ENCODE data around the gene WDR33.

GRCh38 chr2:127655209-127656073, 155.5 kb downstream of the WDR33 start:
- TF ChIP-seq CTCF (IDR thresholded peaks at IDR 0.05; ENCODE audit: low read depth, low read length, missing input control): no peak
- TF ChIP-seq REST (IDR thresholded peaks at IDR 0.05): no peak
- TF ChIP-seq RAD21 (IDR thresholded peaks at IDR 0.05): no peak
- TF ChIP-seq SP1 (IDR thresholded peaks at IDR 0.05): no peak
- TF ChIP-seq TAF1 (conservative IDR thresholded peaks at IDR 0.05): no peak
- TF ChIP-seq JUND (IDR thresholded peaks at IDR 0.05): no peak
- no peak for TF ChIP-seq YY1 (IDR thresholded peaks at IDR 0.05)
- TF ChIP-seq HNF4G (IDR thresholded peaks at IDR 0.05): no peak
- TF ChIP-seq, protein P1, sequence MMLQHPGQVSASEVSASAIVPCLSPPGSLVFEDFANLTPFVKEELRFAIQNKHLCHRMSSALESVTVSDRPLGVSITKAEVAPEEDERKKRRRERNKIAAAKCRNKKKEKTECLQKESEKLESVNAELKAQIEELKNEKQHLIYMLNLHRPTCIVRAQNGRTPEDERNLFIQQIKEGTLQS (IDR thresholded peaks at IDR 0.05): no peak
- TF ChIP-seq, protein P2, sequence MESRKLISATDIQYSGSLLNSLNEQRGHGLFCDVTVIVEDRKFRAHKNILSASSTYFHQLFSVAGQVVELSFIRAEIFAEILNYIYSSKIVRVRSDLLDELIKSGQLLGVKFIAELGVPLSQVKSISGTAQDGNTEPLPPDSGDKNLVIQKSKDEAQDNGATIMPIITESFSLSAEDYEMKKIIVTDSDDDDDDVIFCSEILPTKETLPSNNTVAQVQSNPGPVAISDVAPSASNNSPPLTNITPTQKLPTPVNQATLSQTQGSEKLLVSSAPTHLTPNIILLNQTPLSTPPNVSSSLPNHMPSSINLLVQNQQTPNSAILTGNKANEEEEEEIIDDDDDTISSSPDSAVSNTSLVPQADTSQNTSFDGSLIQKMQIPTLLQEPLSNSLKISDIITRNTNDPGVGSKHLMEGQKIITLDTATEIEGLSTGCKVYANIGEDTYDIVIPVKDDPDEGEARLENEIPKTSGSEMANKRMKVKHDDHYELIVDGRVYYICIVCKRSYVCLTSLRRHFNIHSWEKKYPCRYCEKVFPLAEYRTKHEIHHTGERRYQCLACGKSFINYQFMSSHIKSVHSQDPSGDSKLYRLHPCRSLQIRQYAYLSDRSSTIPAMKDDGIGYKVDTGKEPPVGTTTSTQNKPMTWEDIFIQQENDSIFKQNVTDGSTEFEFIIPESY (IDR thresholded peaks at IDR 0.05): no peak
- no peak for TF ChIP-seq FOXA2 (IDR thresholded peaks at IDR 0.05)
- TF ChIP-seq, protein P3, sequence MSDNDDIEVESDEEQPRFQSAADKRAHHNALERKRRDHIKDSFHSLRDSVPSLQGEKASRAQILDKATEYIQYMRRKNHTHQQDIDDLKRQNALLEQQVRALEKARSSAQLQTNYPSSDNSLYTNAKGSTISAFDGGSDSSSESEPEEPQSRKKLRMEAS (IDR thresholded peaks at IDR 0.05): no peak

Measured in liver (tissue), 3 donors.